ENCODE measurements around the gene UAP1.
A peak's percentile ranks its signal among the peaks of the same experiment; 100 is the strongest.

Gene UAP1

GRCh38 chr1:162561616-162562469 lies at the start of gene UAP1:
TSS of gene UAP1 (plus strand) at chr1:162561722. CDS start at chr1:162566069, 4,347 bp downstream.
- Histone ChIP-seq H3K4me3 (peak within 1 kb of the TSS; percentile 67), H3K9me3 (no peaks in the 10 kb centered on the region), H3K36me3 (replicated peaks) (no peaks in the 10 kb centered on the region; the same call in 1 of the 2 replicates), H3K4me1 (peaks cover 4% of the 10 kb centered on the region; the same call in 1 of the 2 replicates), H3K27me3 (ENCODE audit: low read depth) (no peaks in the 10 kb centered on the region)
- in situ Hi-C loops (cut with MboI; ENCODE audit: low sequenced_read_pairs) = no loop called here
- no peak for DNase-seq (ENCODE audit: low spot score in 2 of 2)

- no peak for DNase-seq (ENCODE audit: low spot score in 2 of 2)
- Histone ChIP-seq H3K36me3 (replicated peaks) (peaks cover 26% of the 10 kb centered on the region), H3K27me3 (ENCODE audit: low read depth) (no peaks in the 10 kb centered on the region), H3K9me3 (no peaks in the 10 kb centered on the region), H3K4me3 (no peak overlapping the region), H3K4me1 (peaks cover 4% of the 10 kb centered on the region; the same call in 1 of the 2 replicates)
- in situ Hi-C loops (cut with MboI; ENCODE audit: low sequenced_read_pairs) = no loop called here
Observed at GRCh38 chr1:162527314-162527713, 34.2 kb upstream of the UAP1 start.

DNA sequence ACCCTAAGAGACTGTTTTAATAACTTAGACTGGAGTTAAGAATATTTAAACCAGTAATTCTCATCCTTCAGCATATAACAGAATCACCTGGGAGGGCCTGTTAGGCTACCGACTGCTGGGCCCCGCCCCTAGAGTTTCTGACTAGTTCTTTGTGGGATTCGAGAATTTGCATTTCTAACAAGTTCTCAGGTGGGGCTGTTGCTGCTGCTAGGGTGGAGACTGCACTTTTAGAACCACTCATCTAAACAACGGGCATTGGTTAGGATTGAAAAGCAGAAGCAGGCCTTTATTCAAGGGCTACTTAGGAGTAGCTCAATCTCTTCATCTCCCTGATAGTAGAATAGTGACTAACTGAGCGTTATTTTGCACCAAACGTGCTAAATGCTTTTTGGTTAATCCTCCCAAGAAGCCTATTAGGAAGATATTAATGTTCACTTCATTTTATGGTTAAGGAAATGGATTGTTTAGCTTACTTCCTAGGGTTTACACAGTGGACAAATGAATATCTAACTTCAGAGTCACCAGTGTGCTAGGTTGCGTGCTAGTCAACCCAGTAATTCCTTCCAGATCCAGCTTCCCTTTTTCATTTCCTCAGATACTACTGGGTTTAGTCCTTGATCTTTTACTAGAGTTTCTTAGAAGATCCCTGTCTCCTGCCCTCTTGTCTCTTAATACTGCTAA lies 31.1 kb upstream of the UAP1 start:
- in situ Hi-C loops (cut with MboI; ENCODE audit: low sequenced_read_pairs) = no loop called here
- peaks cover 5% of the 10 kb centered on the region for H3K36me3 ChIP-seq (replicated peaks)
- H3K9me3 ChIP-seq = no peaks in the 10 kb centered on the region
- H3K27me3 ChIP-seq (ENCODE audit: low read depth) = no peaks in the 10 kb centered on the region
- H3K4me3 ChIP-seq = no peak overlapping the region
- peak in 1 of 2 experiments; percentile 10 for DNase-seq (ENCODE audit: low spot score in 2 of 2)
- H3K4me1 ChIP-seq = peaks cover 4% of the 10 kb centered on the region; the same call in 1 of the 2 replicates

DNA sequence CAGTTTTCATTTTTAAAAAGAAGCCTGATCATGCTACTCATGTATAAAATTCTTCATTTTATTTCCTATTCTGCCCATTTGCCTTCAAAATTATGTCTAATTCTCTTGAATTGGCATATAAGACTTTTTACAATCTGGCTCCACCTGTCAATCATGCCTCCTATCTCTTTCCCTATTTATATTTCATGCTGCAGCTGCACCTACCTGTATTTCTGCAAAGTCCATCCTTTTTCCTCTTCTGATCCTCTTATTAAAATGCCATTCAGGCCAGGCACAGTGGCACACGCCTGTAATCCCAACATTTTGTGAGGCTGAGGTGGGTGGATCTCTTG lies 30.6 kb upstream of the UAP1 start:
- no peaks in the 10 kb centered on the region for H3K9me3 ChIP-seq
- no peaks in the 10 kb centered on the region for H3K27me3 ChIP-seq (ENCODE audit: low read depth)
- no peak overlapping the region for H3K4me3 ChIP-seq
- H3K36me3 ChIP-seq (replicated peaks) = no peaks in the 10 kb centered on the region
- peaks cover 4% of the 10 kb centered on the region; the same call in 1 of the 2 replicates for H3K4me1 ChIP-seq
- DNase-seq (ENCODE audit: low spot score in 2 of 2) = no peak
- in situ Hi-C loops (cut with MboI; ENCODE audit: low sequenced_read_pairs) = no loop called here

DNA sequence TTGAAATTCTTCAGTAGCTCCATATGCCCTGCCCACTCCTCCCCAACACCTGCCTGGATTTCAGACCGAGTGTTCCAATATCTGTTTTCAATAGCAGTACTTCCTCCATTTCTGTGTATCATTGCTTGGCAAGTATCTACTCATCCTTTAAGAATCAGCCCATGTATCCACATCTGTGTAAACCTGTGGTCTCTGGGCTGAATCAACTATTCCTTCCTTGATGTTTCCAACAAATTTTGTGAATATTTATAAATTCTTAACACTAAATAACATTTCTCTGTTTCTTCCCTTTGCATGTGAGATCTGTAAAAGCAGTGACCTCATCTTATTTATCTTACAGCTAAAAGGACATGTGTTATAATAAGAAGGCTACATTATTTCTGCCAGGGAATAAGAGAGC lies 26.0 kb upstream of the UAP1 start:
- no peak for DNase-seq (ENCODE audit: low spot score in 2 of 2)
- no peak overlapping the region for H3K4me3 ChIP-seq
- no peaks in the 10 kb centered on the region for H3K27me3 ChIP-seq (ENCODE audit: low read depth)
- H3K9me3 ChIP-seq = no peaks in the 10 kb centered on the region
- H3K36me3 ChIP-seq (replicated peaks) = no peaks in the 10 kb centered on the region
- H3K4me1 ChIP-seq = peaks cover under 1% of the 10 kb centered on the region; the same call in 1 of the 2 replicates
- in situ Hi-C loops (cut with MboI; ENCODE audit: low sequenced_read_pairs) = no loop called here

DNA sequence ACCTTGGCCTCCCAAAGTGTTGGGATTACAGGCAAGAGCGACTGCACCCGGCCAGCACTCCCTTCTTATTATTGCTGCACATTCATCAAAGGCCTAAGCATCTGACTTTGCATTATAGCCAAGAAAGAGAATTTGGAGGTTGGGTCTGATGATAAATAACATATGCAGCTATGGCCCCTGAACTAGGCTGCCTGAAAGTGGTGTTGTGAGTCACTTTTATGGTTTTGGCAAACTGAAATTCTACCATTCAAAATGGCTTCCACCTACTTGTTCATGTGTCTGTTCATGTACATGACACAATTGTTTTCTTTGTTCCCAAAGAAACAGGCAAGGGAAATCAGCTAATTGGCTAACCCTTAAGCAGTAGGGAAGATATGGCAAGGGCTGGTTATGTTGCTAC lies 25.0 kb upstream of the UAP1 start:
- Histone ChIP-seq H3K4me3 (no peak overlapping the region), H3K9me3 (no peaks in the 10 kb centered on the region), H3K27me3 (ENCODE audit: low read depth) (no peaks in the 10 kb centered on the region), H3K36me3 (replicated peaks) (no peaks in the 10 kb centered on the region), H3K4me1 (no peaks in the 10 kb centered on the region)
- in situ Hi-C loops (cut with MboI; ENCODE audit: low sequenced_read_pairs) = no loop called here
- no peak for DNase-seq (ENCODE audit: low spot score in 2 of 2)

DNA sequence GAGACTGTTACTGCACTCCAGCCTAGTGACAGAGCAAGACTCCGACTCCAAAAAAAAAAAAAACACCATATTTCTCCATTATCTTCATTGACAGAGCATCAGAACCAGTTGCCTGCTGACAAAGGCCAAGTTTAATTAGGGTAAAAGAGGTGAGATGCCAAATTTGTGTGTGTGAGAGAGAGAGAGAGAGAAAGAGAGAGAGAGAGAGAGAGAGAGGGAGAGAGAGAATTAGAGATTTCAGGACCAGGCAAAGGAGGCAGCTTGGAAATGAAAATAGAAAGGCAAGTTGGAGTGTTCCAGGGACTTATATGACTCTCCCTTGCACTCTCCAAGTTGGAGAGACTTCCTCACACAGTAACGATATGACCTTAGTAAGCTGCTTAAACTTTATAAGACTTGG lies 24.3 kb upstream of the UAP1 start:
- H3K9me3 ChIP-seq = no peaks in the 10 kb centered on the region
- no peaks in the 10 kb centered on the region for H3K4me1 ChIP-seq
- H3K27me3 ChIP-seq (ENCODE audit: low read depth) = no peaks in the 10 kb centered on the region
- no peaks in the 10 kb centered on the region for H3K36me3 ChIP-seq (replicated peaks)
- no peak overlapping the region for H3K4me3 ChIP-seq
- in situ Hi-C loops (cut with MboI; ENCODE audit: low sequenced_read_pairs) = no loop called here
- DNase-seq (ENCODE audit: low spot score in 2 of 2) = no peak

GRCh38 chr1:162538815-162539431 lies 22.6 kb upstream of the UAP1 start:
- in situ Hi-C loops (cut with MboI; ENCODE audit: low sequenced_read_pairs) = no loop called here
- H3K4me1 ChIP-seq = no peaks in the 10 kb centered on the region
- H3K36me3 ChIP-seq (replicated peaks) = no peaks in the 10 kb centered on the region
- no peak for DNase-seq (ENCODE audit: low spot score in 2 of 2)
- no peak overlapping the region for H3K4me3 ChIP-seq
- no peaks in the 10 kb centered on the region for H3K27me3 ChIP-seq (ENCODE audit: low read depth)
- no peaks in the 10 kb centered on the region for H3K9me3 ChIP-seq

DNA sequence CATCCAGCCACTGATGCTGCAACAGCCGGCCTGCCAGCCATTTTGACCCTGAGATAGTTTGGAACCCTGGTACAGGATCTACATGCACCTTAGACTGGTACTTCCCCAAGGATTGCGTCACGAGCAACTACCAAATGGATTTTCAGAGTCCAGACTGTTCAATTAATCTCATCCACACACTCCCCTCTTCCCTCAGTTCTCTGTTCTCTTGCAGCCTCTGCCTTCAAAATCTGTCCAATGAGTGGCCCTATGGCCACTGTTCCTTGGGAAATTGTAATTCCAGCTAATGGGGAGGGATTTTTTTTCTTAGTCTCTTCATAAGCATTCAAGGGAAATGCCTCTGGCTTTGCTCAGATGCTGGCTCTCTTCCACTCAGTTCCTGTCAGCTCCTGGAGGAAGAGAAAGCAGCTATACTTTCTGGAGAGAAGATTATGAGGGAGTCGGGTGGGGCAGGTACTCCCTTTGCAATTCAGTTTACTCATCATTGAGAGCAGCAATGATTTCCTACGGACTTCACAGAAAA lies 19.8 kb upstream of the UAP1 start:
- Histone ChIP-seq H3K9me3 (no peaks in the 10 kb centered on the region), H3K27me3 (ENCODE audit: low read depth) (no peaks in the 10 kb centered on the region), H3K4me1 (no peaks in the 10 kb centered on the region), H3K4me3 (no peak overlapping the region), H3K36me3 (replicated peaks) (no peaks in the 10 kb centered on the region)
- no peak for DNase-seq (ENCODE audit: low spot score in 2 of 2)
- in situ Hi-C loops (cut with MboI; ENCODE audit: low sequenced_read_pairs) = no loop called here

GRCh38 chr1:162543228-162543627 lies 18.3 kb upstream of the UAP1 start:
- Histone ChIP-seq H3K4me3 (no peak overlapping the region), H3K4me1 (no peaks in the 10 kb centered on the region), H3K9me3 (no peaks in the 10 kb centered on the region), H3K36me3 (replicated peaks) (no peaks in the 10 kb centered on the region), H3K27me3 (ENCODE audit: low read depth) (no peaks in the 10 kb centered on the region)
- in situ Hi-C loops (cut with MboI; ENCODE audit: low sequenced_read_pairs) = no loop called here
- no peak for DNase-seq (ENCODE audit: low spot score in 2 of 2)

GRCh38 chr1:162548170-162548569 lies 13.4 kb upstream of the UAP1 start:
- Histone ChIP-seq H3K27me3 (ENCODE audit: low read depth) (no peaks in the 10 kb centered on the region), H3K36me3 (replicated peaks) (no peaks in the 10 kb centered on the region), H3K4me3 (no peak overlapping the region), H3K9me3 (no peaks in the 10 kb centered on the region), H3K4me1 (no peaks in the 10 kb centered on the region)
- DNase-seq (ENCODE audit: low spot score in 2 of 2) = no peak
- in situ Hi-C loops (cut with MboI; ENCODE audit: low sequenced_read_pairs) = no loop called here

GRCh38 chr1:162549001-162549400 lies 12.5 kb upstream of the UAP1 start:
- in situ Hi-C loops (cut with MboI; ENCODE audit: low sequenced_read_pairs) = no loop called here
- H3K36me3 ChIP-seq (replicated peaks) = no peaks in the 10 kb centered on the region
- H3K27me3 ChIP-seq (ENCODE audit: low read depth) = no peaks in the 10 kb centered on the region
- H3K9me3 ChIP-seq = no peaks in the 10 kb centered on the region
- DNase-seq (ENCODE audit: low spot score in 2 of 2) = no peak
- no peaks in the 10 kb centered on the region for H3K4me1 ChIP-seq
- no peak overlapping the region for H3K4me3 ChIP-seq

DNA sequence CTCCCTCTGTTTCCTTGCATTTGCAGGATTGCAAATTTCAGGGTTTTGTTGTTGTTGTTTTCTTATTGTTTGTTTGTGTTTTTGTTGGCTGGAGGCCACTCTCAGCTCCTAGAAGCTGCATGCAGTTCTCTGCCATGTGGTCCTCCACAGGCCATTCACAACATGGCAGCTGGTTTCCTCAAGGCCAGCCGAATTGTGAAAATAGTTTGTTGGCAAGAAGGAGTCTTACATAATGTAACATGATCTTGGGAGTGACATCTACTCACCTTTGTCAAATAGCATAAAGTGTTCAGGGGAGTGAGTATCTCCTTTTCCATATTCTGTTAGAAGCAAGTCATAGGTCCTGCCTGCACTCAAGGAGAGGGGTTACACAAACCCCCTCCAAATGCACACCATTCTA lies 10.6 kb upstream of the UAP1 start:
- H3K27me3 ChIP-seq (ENCODE audit: low read depth) = no peaks in the 10 kb centered on the region
- H3K4me1 ChIP-seq = no peaks in the 10 kb centered on the region
- H3K9me3 ChIP-seq = no peaks in the 10 kb centered on the region
- in situ Hi-C loops (cut with MboI; ENCODE audit: low sequenced_read_pairs) = no loop called here
- H3K36me3 ChIP-seq (replicated peaks) = no peaks in the 10 kb centered on the region
- H3K4me3 ChIP-seq = no peak overlapping the region
- DNase-seq (ENCODE audit: low spot score in 2 of 2) = no peak
